Muscle layer of duodenum (tissue), 2 donors: ENCODE results near the gene BCL11B.

ENCODE experiments used
- H3K27ac ChIP-seq: one replicate; pipeline ENCODE4 v1.7.0; 2013; ENCODE audit warnings: mild to moderate bottlenecking, low read length
- H3K27me3 ChIP-seq: one replicate; pipeline ENCODE4 v1.7.0; 2013; ENCODE audit warnings: low read depth, mild to moderate bottlenecking, control low read depth, low read length
- H3K36me3 ChIP-seq, 2 donors: one replicate each; pipeline ENCODE4 v1.7.0; 2013; ENCODE audit warnings: low read length in 2 of 2, control low read depth in 1 of 2, mild to moderate bottlenecking in 1 of 2; ENCODE audit not compliant: insufficient read depth in 2 of 2, control insufficient read depth in 1 of 2
- H3K4me1 ChIP-seq, 2 donors: one replicate each; pipeline ENCODE4 v1.7.0; 2013; ENCODE audit warnings: low read length in 2 of 2, mild to moderate bottlenecking in 2 of 2, control low read depth in 1 of 2, moderate library complexity in 1 of 2; ENCODE audit not compliant: insufficient read depth in 2 of 2, control insufficient read depth in 1 of 2
- H3K4me3 ChIP-seq, 2 donors: one replicate each; pipeline ENCODE4 v1.7.0; 2013; ENCODE audit warnings: low read length in 2 of 2, low read depth in 1 of 2, mild to moderate bottlenecking in 1 of 2
- H3K9me3 ChIP-seq, 2 donors: one replicate each; pipeline ENCODE4 v1.7.0; 2013; ENCODE audit warnings: low read length in 2 of 2, control low read depth in 1 of 2, mild to moderate bottlenecking in 1 of 2; ENCODE audit not compliant: control insufficient read depth in 1 of 2
- donor health status: healthy.

The BCL11B gene

DNA sequence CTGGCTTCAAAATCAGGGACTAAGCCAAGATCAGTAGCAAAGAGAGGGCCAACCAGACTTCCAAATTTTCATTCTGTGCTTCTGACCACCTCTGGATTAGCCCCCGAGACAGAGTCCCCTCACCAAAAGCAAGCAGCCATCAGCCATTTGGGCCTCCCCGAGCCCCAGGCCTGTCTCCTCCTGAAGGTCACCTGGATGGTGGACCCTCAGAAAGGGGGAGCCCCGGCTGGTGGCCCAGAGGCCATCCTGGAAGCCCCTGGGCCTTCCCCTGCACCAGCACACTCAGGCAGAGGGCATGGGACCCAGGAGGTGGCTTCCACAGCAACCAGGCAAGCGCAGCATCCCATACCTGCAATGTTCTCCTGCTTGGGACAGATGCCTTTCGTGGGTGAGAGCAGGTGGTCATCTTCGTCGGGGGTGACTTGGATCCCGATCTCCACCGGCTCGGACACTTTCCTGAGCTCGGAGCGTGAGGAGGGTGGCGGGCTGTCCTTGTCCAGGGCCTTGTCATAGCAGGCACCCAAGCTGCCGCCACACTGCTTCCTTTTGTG lies 14.8 kb downstream of the BCL11B start:
- Histone ChIP-seq H3K9me3 (no peaks in the 10 kb centered on the region), H3K36me3 (no peaks in the 10 kb centered on the region), H3K27ac (no peak overlapping the region), H3K4me3 (no peak overlapping the region), H3K4me1 (peaks cover 0 to 4% of the 10 kb centered on the region in 2 donors), H3K27me3 (no peaks in the 10 kb centered on the region)

DNA sequence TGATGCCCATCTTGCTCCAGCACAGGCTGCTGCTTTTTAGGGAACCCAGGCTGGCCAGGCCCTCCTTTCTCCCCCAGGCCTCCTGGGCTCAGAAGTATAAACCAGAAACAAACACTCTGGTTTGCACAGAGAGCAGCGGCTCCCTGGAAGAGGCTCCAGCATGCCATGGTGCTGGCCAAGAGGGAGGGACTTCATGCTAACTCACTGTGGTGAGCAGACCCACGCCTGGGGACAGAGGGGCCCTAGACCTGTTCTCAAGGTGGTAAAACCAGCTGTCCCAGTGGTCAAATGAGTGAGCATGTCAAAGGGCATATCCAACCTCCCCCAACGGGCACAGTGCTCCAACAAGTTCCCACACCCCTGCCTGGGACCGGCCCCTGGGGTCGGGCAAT lies 15.5 kb downstream of the BCL11B start:
- Histone ChIP-seq H3K36me3 (no peaks in the 10 kb centered on the region), H3K4me3 (no peak overlapping the region), H3K27me3 (no peaks in the 10 kb centered on the region), H3K27ac (no peak overlapping the region), H3K4me1 (peaks cover 0 to 4% of the 10 kb centered on the region in 2 donors), H3K9me3 (no peaks in the 10 kb centered on the region)

DNA sequence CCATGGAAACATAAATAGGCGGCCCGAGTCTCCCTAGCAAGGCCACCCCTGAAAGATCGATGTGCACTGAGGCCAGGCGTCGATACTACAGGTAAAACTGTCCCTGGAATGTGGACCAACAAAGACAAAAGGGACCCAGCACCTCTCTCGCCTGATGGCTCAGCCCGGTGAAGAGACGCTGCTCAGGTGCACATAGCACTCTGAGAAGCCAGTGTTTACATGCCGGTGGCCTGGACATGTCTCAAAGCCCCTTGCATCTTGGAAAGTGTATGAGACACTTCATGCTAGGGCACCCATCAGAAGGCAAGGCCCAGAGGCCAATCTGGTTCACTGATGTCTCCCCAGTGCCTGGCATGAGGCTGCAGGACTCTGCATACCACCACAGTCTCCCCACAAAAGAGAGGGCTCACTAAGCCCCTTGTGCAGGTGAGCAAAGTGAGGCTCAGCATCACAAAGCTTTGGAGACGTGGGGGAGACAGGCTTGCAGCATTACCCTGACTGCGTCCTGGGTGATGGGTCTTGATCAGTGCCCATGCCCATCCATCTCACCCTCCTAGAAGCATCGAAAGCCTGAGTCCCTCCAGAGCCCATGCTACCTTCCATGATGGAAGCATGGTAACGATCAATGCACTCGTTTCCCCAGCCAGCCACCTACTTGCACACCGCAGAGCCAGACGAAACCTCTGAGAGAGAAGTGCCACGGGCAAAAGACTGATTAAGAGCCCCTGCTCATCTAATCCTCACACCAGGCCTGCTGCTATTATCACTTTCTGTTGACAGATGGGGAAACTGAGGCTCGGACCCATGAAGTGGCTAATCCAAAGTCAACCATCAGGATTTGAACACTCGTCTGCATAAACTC lies 16.1 kb downstream of the BCL11B start:
- peaks cover 0 to 4% of the 10 kb centered on the region in 2 donors for H3K4me1 ChIP-seq
- H3K27ac ChIP-seq = no peak overlapping the region
- H3K9me3 ChIP-seq = no peaks in the 10 kb centered on the region
- no peaks in the 10 kb centered on the region for H3K27me3 ChIP-seq
- no peak overlapping the region for H3K4me3 ChIP-seq
- H3K36me3 ChIP-seq = no peaks in the 10 kb centered on the region

DNA sequence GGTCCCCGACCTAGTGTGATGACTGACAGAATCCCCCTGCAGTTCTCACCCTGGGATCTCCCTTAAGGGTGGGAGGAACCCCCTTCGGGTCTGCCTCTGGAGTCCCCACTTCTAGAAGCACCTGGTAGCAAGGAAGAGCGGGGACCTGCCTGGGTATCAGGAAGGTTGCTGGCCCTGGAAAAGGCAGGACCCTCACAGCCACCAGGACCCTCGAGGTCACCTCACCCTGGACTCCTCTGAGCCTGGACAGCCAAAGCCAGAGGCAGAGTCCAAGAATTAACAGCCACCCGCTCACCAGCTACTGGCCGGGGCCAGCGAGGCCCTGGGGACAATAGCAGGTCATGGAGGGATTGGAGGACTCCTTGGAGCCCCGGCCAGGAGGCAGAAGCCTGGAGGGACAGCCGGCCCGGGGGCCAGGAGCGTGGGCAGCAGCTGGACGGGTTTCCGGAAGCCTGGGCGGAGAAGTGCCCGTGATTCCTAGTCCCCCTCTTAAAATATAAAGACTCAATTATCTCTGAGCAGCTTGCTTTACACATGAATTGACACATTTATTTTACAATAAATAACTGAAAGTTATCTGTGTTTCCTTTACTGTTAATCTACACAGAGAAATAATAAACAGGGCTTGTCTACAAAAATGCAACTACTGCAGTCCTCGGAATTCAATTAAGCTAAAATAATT lies 17.5 kb downstream of the BCL11B start:
- H3K4me3 ChIP-seq = no peak overlapping the region
- no peaks in the 10 kb centered on the region for H3K36me3 ChIP-seq
- no peak overlapping the region for H3K27ac ChIP-seq
- peaks cover 0 to 4% of the 10 kb centered on the region in 2 donors for H3K4me1 ChIP-seq
- no peaks in the 10 kb centered on the region for H3K27me3 ChIP-seq
- H3K9me3 ChIP-seq = no peaks in the 10 kb centered on the region

GRCh38 chr14:99253890-99254289 lies 18.1 kb downstream of the BCL11B start:
- Histone ChIP-seq H3K9me3 (no peaks in the 10 kb centered on the region), H3K27ac (no peak overlapping the region), H3K36me3 (no peaks in the 10 kb centered on the region), H3K4me1 (peaks cover 0 to 4% of the 10 kb centered on the region in 2 donors), H3K4me3 (no peak overlapping the region), H3K27me3 (no peaks in the 10 kb centered on the region)

DNA sequence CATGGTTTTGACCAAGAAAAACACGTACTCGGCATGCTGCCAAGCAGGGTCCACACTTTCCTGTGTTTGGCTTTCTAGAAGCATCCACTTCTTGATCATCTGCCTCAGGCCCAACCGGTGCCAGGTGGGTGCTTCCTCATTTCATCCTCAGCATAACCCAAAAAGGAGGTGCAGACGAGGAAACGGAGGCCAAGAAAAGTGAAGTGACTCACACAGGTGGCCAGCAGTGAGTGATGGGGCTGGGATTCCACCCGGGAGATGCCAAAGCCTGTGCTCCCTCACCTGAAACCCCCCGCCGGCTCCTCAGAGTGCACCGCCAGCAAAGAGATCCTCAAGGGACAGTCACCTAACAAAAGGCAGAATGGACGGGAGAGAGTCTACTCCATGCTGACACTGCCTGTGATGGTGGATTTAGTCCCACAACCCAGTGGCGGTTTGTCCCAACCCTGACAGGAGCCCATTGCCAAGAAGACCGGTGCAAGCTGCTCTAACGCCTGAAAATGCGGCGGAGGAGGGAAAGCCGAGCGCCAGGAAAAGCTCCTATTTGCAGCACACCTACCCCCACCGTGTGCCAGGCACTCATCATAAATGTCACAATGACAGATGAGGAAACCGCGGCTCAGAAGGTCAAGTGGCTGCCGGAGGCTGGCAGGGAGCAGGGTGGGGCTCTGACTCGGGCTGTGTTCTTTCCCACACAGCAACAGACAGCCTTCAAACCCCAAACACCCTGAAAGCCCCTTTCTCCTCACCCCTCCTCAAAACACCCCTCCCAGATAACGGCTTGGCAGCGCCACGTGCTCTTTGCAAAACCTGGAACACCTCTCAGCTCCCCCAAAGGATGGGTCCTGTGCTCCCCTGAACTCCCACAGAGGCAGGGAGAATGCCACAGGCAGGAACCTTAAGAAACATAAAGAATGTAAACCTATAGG lies 18.8 kb downstream of the BCL11B start:
- peaks cover 0 to 2% of the 10 kb centered on the region in 2 donors for H3K4me1 ChIP-seq
- no peak overlapping the region for H3K4me3 ChIP-seq
- no peaks in the 10 kb centered on the region for H3K9me3 ChIP-seq
- H3K27ac ChIP-seq = no peak overlapping the region
- no peaks in the 10 kb centered on the region for H3K27me3 ChIP-seq
- H3K36me3 ChIP-seq = no peaks in the 10 kb centered on the region

DNA sequence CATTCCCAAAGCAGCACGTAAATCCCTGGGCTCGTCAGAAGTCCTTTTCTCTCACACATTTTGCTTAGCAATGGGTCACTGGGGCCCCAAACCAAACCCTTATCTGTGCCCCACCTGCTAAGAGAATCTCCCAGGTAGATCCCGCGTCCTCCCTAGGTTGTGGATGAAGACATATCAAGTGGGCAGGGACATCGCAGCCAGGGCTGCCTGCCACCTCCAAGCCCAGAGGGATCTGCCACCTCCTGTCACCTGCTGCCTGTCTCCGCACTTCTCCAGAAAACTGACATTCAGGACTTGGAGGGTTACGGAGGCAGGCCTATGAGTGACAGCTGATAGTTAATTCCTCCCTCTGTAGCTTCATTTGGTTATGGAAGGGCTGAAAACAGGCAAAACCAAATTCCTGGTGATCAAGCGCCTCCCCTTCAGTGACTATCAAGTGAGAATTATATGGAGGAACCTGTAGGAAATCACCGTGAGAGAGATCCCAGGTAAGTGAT lies 19.5 kb downstream of the BCL11B start:
- H3K4me1 ChIP-seq = no peaks in the 10 kb centered on the region
- no peaks in the 10 kb centered on the region for H3K36me3 ChIP-seq
- no peaks in the 10 kb centered on the region for H3K9me3 ChIP-seq
- H3K27ac ChIP-seq = no peak overlapping the region
- no peak overlapping the region for H3K4me3 ChIP-seq
- peaks cover 6% of the 10 kb centered on the region for H3K27me3 ChIP-seq

DNA sequence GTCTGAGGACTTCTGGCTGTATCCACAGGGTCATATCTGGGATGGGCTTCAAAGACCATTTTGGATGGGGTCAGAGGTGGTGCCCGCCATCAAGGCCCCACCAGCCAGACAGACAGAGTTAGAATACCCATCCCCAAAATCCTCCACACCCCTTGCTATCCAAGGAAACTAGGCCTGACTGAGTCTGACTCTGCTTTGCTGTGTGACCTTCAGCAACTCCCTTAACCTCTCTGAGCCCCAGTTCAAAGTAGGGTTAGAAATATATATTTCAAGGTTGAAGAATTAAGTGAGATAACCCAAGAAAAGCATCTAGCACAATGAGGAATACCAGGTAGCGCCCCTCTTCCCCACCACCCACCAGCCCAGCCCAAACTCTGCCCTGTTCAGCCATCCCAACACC lies 20.3 kb downstream of the BCL11B start:
- Histone ChIP-seq H3K4me1 (peaks cover 0 to 3% of the 10 kb centered on the region in 2 donors), H3K27ac (no peak overlapping the region)

DNA sequence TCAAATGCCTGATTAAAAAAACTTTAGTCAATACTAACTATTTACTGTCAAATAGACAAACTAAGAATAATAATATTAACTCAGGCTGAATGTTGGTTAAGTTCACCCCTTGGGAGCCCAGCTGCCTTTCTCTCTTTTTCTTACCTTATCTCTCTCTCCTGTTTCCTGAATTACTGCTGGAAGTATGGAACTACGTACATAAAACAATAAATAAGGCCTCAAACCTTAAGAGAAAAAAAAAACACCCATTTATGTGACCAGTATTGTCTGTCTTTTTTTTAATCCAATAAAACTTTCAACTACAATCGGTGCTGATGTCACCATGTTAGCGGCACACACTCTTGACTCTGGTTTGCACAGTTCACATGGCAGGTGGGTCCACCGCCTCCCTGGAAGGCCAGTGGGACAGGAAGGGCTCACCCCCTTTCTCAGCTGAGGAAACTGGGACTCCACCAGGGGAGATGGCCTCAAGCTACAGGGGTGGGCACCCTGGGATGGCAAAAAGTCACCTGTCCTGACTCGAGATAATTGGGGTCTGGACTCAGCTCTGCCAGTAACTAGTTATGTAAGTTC lies 21.3 kb downstream of the BCL11B start:
- H3K4me1 ChIP-seq = peaks cover 0 to 13% of the 10 kb centered on the region in 2 donors
- no peak overlapping the region for H3K27ac ChIP-seq
- H3K9me3 ChIP-seq = no peaks in the 10 kb centered on the region
- H3K4me3 ChIP-seq = no peak overlapping the region
- H3K36me3 ChIP-seq = no peaks in the 10 kb centered on the region
- peaks cover 17% of the 10 kb centered on the region for H3K27me3 ChIP-seq

More for the DNA sequence above, 20.3 kb downstream of the BCL11B start:
- H3K27me3 ChIP-seq = peaks cover 14% of the 10 kb centered on the region
- H3K9me3 ChIP-seq = no peaks in the 10 kb centered on the region
- no peaks in the 10 kb centered on the region for H3K36me3 ChIP-seq
- no peak overlapping the region for H3K4me3 ChIP-seq

- Histone ChIP-seq H3K27me3 (peaks cover 17% of the 10 kb centered on the region), H3K27ac (no peak overlapping the region)
Measured at GRCh38 chr14:99249389-99249788, 22.6 kb downstream of the BCL11B start.

More at GRCh38 chr14:99249389-99249788, 22.6 kb downstream of the BCL11B start:
- Histone ChIP-seq H3K4me3 (no peak overlapping the region), H3K36me3 (no peaks in the 10 kb centered on the region), H3K9me3 (no peaks in the 10 kb centered on the region), H3K4me1 (peaks cover 0 to 15% of the 10 kb centered on the region in 2 donors)
